Pons (tissue), 1 donor: Measurements from ENCODE around the gene ZNF507.
A peak's percentile ranks its signal among the peaks of the same experiment; 100 is the strongest.
"Not testable (repeated sequence)": the region's sequence is repeated elsewhere in the genome, so short reads cannot be mapped to it uniquely, and the experiment has no call there.

Experiments used
- DNase-seq: peaks from one replicate; pipeline ENCODE4 v3.0.0-alpha.2; 2016; ENCODE audit warnings: low spot score

ZNF507 gene

DNA sequence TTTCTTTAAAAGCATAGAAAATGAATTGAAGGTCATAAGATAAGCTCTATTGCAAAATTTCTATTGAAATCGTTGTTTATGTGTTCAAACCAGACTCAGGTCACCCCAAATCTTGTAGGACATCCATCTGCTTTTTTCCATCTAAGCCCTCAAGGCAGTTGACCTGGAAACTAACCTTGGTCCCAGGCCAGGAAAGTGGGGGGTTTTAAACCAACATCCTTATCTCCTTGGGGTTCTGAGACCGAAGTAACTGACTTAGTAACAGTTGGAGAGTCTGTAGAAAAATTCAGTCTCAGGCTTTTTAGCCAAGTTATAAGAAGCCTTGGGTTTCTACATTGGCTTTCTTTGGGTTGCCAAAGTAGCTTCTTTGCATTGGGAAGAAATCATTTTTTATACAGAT, 23.4 kb downstream of the ZNF507 start:
- no peak for DNase-seq

DNA sequence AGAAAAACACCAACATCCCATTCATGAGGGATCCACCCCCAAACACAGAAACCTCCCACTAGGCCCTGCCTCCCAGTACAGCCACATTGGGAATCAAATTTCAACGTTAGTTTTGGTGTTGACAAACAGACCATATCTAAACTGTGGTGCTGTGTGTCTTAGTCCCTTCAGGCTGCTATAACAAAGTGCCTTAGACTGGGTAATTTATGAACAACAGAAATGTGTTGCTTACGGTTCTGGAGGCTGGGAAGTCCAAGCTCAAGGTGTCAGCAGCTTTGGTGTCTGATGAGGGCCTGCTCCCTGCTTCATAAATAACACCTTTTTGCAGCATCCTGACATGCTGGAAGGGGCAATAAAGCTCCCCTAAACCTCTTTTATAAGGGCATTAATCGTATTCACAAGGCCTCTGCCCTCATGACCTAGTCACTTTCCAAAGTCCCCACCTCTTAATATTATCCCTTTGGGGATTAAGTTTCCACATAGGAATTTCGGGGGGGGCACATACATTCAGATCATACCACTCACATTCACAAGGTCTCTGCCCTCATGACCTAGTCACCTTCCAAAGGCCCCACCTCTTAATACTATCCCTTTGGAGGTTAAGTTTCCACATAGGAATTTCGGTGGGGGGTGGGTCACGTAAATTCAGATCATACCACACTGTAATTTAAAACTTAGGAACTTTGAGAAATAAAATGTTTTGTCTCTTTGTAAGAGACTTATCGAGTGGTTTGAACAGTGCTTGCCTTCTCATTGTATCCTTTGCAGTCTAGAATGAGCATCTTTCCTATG, 27.5 kb downstream of the ZNF507 start:
- no peak for DNase-seq

DNA sequence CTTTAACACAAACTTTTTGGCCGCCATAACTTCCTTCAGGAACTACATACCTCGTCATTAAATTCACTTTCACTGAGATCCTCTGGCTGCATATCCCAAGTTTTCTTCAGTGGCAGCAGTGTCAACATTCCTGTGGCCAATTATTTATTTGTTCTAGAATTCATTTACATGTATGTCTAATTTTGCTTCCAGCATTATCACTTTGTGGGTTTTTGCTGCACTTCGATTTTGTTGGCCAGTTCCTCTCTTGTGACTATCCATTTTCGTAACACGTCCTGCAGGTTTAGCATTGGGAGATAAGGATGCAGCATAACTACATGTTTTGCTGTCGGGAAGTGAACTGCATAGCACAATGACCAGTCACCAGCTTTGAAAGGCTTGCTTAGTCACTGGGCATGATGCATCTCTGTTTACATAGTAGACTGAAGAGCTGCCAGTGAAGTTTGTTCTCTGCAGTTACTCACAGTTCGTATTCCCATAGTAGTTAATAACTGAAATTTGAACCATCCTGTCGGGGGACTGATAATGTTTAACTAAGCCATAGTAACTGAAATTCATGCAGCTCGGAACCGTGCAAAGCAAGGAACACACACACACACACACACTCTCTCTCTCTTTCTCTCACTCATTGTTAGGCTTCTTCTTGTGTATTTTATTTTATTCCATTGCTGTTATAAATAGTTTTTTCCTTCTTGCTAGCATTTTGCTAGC, 28.3 kb downstream of the ZNF507 start:
- DNase-seq: peak; percentile 83

DNA sequence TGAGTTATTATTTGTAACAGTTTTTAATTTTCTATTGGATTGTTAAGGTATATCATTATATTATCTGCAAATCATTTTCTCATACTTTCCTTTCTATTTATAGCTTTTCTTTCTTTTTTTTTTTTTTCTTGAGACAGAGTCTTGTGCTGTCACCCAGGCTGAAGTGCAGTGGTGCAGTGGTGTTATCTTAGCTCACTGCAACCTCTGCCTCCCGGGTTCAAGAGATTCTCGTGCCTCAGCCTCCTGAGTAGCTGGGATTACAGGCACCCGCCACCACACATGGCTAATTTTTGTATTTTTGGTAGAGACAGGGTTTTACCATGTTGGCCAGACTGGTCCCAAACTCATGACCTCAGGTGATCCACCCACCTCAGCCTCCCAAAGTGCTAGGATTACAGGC, 29.0 kb downstream of the ZNF507 start:
- DNase-seq: not testable (repeated sequence)

DNA sequence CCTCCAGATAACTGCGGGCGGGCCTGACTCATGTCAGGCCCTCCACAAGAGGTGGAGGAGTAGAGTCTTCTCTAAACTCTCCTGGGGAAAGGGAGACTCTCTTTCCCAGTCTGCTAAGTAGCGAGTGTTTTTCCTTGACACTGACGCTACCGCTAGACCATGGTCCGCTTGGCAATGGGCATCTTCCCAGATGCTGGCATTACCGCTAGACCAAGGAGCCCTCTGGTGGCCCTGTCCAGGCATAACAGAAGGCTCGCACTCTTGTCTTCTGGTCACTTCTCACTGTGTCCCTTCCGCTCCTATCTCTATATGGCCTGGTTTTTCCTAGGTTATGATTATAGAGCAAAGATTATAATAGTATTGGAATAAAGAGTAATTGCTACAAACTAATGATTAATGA, 31.7 kb downstream of the ZNF507 start:
- DNase-seq: peak; percentile 44

DNA sequence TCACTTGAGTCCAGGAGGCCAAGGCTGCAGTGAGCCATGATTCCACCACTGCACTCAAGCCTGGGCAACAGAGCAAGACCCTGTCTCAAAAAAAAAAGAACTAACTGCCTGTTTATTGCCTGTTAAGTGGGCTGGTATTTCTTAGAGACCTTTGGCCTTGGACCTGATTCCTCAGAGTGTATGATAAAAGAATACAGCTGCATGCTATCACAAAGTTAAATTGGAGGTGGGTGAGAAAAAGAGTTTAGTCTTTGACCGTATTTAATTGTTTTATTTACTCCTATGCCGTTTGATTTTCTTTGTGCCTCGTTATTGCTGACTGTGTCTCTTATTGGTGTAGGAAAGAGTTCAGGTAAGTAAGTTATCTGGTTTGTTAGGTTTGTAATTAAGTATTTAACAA, 34.9 kb downstream of the ZNF507 start:
- no peak for DNase-seq

DNA sequence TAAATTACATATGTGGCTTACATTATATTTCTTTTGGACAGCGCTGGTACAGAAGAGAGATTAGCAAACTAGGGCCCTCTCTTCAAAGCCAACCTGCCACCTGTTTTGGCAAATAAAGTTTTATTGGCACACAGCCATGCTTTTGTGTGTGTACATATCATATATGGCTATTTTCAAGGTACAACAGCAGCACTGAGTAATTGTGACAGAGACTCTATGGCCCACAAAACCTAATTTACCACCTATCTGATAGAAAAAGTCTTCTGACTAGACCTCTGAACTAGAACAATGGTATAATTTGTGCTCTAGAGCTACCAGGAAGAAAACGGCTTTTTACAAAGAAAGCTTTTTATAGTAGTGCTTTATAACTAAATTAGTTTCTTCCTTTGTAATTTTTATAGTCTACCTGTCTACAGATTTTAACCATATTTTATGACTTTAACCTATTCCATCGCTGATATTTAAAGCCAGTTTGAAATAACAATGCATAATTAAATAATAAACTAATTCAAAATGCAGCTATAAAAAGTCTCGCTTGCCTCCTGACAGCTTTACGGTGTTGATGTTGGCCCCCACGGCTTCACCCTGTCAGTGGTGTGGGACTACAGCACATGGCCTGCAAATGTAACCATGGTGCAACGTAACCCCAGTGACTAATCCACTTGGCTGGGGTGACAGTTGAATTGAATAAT, 42.4 kb downstream of the ZNF507 start:
- DNase-seq: no peak

DNA sequence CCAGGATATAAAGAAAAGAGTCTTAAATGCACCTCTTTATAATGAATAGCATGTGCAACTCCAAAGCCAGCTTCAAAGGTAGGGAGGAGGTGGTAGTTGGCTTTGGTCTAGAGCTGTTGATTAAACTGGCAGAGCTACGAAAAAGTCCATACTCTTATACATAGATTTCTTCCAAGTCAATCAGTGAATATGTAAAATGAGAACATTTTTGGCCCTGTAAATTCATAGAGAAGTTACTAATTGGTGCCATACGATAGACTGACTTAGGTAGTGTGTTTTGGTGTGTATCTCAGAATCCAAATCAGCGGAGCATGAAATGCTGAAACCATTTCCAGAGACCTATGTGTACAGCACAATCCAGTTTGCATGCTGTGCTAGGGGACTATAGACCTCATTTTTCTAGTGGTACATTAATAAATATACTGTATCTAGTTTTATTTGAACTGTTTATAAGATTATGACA, 43.0 kb downstream of the ZNF507 start:
- no peak for DNase-seq

DNA sequence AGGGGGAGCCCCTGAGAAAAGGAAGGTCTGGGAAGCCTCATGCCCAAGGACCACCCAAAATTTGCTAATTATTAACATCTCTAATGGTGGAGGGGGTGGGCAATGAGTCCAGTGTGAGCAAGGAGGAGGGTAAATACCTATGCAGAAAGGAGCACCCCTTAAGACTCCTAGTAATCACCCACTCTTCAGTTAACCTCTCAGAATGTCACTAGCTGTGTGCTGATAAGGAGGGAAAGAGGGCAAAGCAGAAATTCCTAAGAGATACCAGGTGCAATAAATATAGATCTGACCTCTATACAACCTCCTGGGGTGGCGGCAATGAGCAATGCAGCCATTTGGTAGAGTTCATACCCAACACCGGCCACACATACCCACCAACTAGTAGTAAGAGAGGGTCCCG, 47.5 kb downstream of the ZNF507 start:
- no peak for DNase-seq

DNA sequence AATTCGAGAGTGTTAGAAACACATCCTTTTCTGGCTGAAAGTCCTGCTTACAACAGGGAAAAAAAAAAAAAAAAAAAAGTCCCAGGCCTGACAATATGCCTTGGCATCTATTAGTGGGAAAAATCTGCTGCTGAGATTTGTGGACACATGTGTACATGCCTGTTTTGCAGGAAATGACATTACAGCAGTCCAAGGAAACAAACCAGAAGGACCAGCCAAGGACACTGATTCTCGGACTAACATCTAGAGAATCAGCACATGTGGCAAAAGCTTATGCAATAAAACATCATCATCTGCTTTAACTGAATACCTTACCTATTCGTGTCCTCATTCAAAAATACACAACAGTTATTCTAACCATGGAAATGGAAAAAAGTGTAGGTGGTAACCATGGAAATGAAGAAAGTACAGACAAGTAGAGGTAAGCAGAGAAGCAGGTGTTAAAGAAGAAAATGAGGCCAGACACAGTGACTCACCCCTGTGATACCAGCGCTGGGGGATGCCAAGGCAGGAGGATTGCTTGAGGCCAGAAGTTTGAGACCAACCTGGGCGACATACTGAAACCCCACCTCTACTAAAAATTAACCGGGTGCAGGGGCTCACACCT, 50.7 kb downstream of the ZNF507 start:
- no peak for DNase-seq

DNA sequence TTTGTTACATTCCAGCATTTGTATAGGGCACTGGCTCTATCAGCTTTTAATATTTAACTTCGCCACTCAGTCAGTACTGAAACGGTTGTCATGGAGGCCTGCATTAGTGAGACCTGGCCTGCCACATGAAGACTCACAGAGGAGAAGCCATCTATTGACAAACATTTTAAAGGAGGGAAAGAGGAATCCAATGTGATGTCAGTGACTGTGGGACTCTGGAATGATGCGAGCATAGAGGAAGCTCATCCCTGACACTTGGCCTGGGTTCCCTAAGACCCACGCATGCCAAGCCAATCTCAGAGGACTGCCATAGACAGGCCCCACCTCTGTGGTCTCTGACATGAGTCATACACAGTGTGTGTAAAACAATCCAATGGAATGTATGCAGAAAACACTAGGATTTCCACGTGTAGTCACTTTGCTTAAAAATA, 52.3 kb downstream of the ZNF507 start:
- DNase-seq: no peak

DNA sequence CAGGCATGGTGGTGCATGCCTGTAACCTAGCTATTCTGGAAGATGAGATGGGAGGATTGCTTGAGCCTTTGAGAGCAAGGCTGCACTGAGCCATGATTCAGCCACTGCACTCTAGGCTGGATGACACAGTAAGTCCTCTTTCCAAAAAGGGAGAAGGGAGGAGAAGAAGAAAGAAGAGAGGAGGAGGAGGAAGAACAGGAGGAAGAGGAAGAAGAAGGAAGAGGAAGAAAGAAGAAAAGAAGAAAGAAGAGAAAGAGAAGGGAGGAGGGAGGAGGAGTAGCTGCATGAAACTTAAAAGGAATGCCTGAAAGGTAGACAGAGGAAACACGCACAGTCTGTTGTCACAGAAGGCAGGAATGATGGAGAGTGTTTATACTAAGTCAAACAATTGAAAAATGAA, 56.6 kb downstream of the ZNF507 start:
- no peak for DNase-seq

DNA sequence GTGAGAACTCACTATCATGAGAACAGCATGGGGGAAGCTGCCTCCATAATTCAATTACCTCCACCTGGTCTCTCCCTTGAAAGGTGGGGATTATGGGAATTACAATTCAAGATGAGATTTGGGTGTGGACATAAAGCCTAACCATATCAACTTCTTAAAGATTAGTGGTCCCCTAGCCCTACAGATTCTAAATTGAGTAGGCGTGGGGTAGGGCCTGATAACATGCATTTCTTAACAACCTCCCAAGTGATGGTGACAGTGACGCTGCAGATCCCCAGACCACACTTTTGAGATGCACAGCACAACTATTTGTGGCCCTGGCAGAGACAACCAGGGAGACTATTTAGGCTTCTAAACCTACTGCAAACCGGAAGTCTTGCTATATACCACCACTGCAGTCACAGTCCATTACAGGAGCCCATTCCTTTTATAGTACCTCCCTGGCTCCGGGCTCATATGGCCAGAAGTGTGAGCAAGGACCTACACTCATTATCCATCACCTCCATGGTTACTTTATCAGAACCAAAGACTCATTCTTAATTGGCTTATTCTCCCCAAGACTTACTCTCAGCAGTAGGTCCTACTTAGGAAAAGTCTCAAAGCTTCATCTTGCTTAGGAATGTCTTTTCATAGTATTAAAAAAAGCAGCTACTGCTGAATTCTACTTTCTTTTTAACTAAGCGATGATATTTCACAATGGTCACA, 58.0 kb downstream of the ZNF507 start:
- no peak for DNase-seq

DNA sequence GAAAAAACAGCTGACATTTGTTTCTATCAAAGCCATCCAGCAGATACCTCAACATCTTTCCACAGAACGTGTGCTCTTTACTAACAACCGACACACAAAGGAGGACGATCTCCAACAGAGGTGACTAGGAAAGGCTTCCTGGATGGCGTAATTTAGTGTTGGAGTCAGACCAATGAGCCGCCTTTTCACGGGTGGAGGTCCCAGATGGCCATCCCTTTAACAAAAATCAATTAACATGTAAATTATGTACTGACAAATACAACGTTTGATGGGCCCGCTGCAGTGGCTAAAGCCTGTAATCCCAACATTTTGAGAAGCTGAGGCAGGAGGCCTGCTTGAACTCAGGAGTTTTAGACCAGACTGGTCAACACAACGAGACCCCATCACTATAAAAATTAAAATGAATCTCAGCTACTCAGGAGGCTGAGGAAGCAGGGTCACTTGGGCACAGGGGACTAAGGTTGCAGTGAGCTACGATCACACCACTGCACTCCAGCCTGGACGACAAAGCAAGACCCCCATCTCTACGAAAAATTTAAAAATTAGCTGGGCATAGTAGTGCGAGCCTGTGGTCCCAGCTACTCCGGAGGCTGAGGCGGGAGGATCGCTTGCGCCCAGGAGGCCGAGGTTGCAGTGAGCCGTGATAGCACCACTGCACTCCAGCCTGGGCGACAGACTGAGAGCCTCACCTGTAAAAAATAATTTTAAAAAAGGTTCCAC, 59.0 kb downstream of the ZNF507 start:
- no peak for DNase-seq

DNA sequence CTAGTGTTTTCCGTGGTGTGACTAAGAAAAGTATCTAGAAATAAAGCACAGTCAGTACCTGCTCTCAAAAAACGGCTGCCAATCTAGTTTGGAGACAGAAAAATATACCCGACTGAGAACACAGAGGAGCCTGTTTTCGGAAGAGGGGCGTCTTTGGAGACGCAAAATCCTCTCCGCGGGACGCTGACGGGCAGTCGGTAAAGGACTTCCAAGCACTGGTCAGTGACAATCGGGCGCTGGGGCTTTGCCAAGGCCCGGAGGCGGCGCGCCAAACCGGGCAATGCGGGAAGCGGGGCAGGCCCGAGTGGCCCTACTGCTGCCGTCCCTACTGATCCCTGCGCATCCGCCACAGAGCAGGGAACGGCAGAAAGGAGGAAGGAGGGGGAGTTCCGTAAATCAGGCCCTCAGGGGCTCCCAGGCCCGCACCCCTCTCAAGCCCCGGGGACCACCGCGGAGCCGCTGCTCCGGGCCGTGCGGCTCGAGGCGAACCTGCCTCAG, 59.6 kb downstream of the ZNF507 start:
- peak; percentile 47 for DNase-seq

DNA sequence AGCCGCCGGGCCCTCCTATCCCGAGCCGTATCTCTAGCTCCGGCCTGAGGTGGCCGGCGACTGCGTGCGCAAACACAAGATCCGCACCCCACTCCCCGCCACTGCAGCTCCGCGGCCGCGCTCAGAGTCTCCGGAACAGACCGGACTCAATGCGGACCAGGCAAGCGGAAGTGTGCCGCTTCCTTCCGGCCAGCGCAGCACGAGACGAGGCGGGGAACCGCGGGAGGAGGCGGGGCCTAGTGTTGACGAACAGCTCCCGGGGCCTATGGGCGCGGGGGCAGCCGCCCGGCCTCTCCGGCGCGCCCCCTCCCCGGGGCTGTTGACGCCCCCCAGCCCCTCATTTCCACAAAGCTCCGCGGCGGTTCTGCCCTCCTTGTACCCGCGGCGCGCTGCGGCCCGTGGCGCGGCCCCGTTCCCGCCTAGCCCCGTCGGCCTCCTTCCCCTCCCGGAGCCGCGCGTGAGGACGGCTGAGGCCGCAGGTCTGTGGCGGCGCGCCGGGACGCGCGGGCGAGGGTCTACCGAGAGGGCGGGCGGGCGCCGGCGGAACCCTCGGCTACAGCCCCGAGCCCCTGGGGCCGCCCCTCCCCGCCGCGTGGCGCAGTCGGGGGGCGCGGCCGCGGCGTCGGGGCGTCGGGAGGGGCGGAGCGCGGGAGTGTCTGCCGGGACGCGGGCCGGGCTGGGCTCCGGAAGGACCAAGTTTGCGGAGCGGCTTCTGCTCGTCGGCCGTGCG, 60.2 kb downstream of the ZNF507 start, which contains the start of gene DPY19L3:
TSS of gene DPY19L3 (plus strand) at position 340 of the 730 bp plus-strand sequence. CDS start 2,484 bp downstream, outside the sequence.
- DNase-seq: peak; percentile 91

DNA sequence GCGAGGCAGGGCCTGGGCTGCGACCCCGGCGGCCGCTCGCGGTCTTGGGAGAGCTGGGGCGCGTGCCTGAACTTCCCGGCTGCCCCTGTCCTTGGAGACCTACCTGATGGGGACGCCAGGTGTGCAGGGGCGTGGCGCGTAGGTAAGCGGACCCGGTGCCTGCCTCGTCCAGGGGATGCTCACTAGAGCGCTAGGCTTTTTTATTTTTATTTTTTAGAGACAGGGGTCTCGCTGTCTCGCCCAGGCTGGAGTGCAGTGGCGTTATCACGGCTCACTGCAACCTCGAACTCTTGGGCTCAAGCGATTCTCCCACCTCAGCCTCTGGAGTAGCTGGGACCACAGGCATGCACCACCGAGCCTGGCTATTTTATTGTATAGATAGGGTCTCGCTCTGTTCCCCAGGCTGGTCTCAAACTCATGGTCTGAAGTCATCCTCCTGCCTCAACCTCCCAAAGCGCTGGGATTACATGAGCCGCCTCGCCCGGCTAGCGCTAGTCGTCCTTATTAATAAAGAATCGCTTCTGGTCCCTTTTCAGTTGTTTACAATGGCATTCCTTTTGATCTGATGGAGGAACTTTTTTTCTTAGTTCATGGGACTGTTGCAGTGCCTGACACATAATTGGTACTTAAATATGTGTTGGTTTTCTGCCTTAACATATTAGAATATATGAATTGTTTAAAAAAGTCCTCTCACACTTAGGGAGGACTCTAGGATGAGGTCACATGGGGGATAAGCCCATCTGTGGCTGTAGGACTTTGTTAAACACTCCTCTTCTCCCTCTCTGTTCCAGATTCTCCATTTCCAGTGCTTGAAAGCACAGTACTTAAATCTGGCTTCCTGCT, 61.0 kb downstream of the ZNF507 start:
- no peak for DNase-seq

DNA sequence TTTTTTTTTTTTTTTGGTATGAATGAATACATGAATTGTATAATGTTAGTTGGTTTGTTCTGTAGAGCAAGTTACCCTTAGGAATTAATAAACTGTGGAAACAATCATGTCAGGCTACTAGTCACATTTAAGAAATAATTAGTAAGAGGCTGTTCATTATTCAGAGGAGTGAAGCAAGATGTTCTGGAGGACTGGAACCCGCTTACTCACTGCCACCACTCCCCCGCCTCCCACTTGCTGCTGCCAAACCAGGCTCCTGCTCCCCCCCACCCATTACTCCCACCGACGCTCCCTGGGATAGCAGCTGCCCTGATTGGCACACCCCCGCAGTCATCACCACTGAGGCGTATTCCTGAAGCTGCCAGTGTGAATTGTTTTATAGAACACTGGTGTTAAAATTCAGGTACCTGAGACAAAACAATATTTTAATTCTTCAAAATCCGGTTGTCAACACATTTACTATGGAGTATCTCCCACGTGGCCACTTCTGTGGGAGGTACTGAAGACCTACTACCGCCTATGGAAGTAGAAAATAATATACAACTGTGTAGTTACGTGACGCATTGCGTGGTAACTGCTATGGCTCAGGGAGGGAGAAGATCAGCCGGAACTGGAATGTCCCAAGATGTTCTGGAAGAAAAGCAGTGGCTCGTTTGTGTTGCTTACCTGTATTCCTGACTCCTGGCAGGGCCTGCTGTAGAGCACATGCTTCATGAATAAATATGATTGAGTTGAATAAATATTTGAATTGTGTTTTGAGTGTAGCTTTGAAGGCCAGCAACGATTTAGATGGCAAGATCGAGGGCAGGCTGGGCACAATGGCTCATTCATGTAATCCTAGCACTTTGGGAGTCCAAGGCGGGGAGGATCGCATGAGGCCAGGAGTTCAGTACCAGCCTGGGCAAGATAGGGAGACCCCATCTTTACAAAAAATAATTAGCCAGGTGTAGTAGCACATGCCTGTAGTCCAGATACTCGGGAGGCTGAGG, 61.9 kb downstream of the ZNF507 start:
- no peak for DNase-seq
